Left kidney (tissue), 2 donors: ENCODE data around the gene GUCY2D. TPM values are rescaled to one million over a fixed set of nuclear protein-coding genes. Genes with fewer than 3 reads are reported as not detected.

Source experiments
- DNase-seq: peaks from one replicate; pipeline ENCODE4 v3.0.0-alpha.2; 2013
- polyA plus RNA-seq: library from polyadenylated mRNA; unstranded; fragments of 120-200 nt; gene quantifications from one replicate; pipeline ENCODE4 v1.2.1, GENCODE V29; 2013; ENCODE audit not compliant: insufficient read length

GUCY2D gene
- polyA plus RNA-seq, 1 donor: 0.45 TPM

DNA sequence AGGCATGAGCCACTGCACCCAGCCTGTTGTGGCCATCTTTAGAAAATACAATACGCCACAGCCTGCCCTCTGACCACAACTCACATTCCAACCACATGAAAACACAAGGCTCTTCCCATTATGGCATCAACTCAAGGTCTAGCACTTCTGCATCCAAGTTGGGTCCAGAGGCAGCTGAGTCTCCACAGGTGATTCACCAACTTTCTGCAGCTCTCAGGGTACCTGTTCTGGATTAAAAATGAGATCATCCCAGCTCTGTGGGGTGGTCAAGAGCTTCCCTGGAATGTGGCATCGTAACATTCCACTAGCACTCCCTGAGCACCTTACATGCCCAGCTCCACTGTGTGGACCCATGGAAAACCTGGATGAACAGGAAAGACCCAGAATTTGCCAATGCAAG is 9.9 kb upstream of the GUCY2D start:
- no peak for DNase-seq

- no peak for DNase-seq
Measured at GRCh38 chr17:7992924-7993323, 9.5 kb upstream of the GUCY2D start.

DNA sequence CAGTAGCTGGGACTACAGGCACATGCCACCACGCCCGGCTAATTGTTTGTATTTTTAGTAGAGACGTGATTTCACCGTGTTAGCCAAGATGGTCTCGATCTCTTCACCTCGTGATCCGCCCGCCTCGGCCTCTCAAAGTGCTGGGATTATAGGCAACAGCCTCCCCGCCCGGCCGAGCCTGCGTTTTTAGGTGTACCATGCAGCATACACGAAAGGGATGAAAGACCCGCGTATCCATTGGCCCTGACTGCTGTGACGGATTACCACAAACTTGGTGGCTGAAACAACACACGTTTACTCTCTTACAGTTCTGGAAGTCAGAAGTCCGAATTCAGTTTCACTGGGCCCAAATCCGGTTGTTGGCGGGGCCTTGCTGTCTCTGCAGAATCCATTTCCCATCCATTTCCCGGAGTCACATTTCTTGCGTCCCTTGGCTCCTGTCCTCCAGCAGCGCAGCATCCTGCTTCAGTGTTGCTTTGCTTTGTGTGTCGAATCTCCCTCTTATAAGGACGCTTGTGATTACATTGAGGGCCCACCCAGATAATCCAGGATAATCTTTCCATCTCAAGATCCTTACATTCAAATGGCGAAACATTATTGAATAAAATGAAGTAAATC is 8.3 kb upstream of the GUCY2D start:
- no peak for DNase-seq

DNA sequence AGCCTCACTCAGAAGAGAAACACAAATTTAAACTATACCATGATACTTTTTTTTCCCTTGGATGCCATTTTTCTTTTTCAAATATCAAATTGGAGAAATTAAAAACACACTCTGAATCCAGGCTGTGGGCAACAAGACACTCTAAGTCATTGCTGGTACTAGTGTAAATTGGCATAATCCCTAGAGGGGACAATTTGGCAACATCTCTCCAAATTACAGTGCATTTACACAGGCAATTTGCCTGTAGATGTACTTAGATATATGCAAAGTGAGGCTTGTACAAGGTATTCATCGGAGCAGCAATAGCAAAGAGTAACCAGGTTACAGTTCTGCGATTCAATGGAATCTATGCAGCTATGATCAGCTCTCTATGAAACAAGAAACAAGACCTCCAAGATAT is 6.7 kb upstream of the GUCY2D start:
- DNase-seq: no peak

GRCh38 chr17:7997186-7997585 is 5.2 kb upstream of the GUCY2D start:
- DNase-seq: no peak

DNA sequence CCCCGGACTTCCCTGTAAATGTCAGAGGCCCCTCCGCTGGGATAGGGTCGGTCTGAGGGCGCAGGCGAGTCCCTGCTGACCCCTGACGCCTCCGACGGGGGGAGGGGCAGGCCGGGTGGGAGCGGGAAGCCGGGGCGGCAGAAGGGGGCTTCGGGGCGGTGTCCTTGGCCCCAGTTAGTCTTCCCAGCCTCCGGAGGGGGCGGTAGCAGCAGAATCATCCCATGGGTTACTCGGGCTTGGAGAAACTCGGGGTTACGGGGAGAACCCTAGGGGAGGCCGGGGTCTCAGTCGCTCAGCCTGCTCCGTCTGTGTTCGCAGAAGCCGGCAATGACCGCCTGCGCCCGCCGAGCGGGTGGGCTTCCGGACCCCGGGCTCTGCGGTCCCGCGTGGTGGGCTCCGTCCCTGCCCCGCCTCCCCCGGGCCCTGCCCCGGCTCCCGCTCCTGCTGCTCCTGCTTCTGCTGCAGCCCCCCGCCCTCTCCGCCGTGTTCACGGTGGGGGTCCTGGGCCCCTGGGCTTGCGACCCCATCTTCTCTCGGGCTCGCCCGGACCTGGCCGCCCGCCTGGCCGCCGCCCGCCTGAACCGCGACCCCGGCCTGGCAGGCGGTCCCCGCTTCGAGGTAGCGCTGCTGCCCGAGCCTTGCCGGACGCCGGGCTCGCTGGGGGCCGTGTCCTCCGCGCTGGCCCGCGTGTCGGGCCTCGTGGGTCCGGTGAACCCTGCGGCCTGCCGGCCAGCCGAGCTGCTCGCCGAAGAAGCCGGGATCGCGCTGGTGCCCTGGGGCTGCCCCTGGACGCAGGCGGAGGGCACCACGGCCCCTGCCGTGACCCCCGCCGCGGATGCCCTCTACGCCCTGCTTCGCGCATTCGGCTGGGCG is 542 bp downstream of the GUCY2D start:
- DNase-seq: no peak

GRCh38 chr17:8003594-8004181 is 1.3 kb downstream of the GUCY2D start:
- no peak for DNase-seq

- no peak for DNase-seq
Measured at GRCh38 chr17:8004899-8005298, 2.5 kb downstream of the GUCY2D start.

- DNase-seq: no peak
Measured at GRCh38 chr17:8005357-8005756, 2.9 kb downstream of the GUCY2D start.

DNA sequence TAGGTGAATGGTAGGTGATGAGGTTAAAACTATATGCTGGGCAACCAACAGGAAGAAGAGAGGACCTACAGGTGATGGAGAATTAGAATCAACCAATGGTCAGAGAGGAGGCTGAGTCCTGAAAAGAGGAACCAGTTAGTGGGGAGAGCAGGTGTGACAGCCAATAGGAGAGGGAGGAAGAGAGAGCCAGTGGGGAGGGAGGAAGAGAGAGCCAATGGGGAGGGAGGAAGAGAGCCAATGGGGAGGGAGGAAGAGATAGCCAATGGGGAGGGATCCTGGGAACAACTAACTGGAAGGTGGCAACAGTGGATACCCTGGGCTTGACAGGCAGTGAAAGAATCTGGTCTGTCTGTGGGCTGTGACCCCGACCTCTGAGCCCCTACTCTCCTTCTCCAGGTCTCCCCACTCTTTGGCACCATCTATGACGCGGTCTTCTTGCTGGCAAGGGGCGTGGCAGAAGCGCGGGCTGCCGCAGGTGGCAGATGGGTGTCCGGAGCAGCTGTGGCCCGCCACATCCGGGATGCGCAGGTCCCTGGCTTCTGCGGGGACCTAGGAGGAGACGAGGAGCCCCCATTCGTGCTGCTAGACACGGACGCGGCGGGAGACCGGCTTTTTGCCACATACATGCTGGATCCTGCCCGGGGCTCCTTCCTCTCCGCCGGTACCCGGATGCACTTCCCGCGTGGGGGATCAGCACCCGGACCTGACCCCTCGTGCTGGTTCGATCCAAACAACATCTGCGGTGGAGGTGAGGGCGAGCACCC is 3.7 kb downstream of the GUCY2D start:
- DNase-seq: no peak

DNA sequence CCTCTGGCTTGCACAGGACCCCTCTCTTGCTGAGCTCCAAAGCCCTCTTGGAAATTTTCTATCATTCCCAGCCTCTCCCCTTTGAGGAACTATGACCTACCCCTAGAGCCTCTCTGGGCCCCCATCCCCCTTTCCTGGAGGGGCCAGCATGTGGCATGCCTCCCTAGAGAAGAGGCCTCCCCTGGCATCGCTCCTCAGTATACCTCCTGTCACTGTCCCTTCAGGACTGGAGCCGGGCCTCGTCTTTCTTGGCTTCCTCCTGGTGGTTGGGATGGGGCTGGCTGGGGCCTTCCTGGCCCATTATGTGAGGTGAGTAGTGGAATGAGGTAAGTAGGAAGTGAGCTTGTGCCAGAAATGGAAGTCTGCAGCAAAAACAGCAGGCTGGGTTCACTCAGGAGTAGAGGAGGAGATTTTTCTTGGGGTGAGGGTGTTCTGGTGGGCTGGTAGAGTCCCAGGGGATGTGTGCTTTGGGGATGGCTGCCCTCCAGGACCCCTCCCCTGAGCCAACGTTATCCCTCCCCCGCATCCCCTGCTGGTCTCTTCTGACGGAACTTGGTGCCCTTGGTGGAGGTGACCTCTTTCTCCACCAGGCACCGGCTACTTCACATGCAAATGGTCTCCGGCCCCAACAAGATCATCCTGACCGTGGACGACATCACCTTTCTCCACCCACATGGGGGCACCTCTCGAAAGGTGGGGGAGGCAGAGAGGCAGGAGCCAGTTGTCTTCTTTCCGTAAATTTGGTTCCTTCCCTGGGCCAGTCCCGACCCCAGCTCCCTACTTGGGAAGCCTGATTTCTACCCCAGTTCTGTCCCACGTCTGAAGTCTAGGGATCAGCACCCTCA is 4.6 kb downstream of the GUCY2D start:
- no peak for DNase-seq

DNA sequence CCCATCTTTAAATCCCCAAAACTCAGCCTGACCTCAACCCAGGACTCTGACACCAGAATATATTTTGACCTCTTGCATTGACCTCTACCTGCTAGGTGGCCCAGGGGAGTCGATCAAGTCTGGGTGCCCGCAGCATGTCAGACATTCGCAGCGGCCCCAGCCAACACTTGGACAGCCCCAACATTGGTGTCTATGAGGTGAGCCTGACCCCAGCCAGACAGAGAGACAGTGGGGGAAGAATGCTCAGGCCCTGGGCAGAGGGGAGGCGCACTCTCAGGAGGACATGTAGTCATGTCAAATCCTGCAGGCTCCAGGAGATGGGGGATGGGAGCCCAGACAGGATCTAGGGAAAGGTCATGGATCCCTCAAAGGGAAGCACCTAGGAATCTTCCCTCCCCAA is 5.4 kb downstream of the GUCY2D start:
- DNase-seq: no peak

DNA sequence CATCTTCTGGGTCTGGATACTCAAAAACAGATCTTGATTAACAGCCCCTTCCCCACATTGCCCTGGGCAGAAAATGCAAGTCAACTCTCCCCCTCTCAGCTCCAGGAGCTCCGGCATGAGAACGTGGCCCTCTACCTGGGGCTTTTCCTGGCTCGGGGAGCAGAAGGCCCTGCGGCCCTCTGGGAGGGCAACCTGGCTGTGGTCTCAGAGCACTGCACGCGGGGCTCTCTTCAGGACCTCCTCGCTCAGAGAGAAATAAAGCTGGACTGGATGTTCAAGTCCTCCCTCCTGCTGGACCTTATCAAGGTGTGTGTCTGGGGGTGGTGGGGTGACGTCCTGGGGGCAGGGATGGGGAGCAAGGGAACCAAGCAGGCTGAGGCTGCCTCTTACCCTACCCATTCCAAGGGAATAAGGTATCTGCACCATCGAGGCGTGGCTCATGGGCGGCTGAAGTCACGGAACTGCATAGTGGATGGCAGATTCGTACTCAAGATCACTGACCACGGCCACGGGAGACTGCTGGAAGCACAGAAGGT is 9.7 kb downstream of the GUCY2D start:
- no peak for DNase-seq

GRCh38 chr17:8012996-8013640 is 10.7 kb downstream of the GUCY2D start:
- DNase-seq: no peak

GRCh38 chr17:8013731-8014557 is 11.5 kb downstream of the GUCY2D start:
- no peak for DNase-seq

- DNase-seq: no peak
Measured at GRCh38 chr17:8014558-8014850, 12.1 kb downstream of the GUCY2D start.

GRCh38 chr17:8015236-8015956 is 13.0 kb downstream of the GUCY2D start:
- no peak for DNase-seq

GRCh38 chr17:8015957-8016631 is 13.7 kb downstream of the GUCY2D start:
- no peak for DNase-seq
